Measurements from ENCODE around the gene AQP6.

- TF ChIP-seq POLR2AphosphoS5 (IDR thresholded peaks at IDR 0.05) (no peak), CTCF (IDR thresholded peaks at IDR 0.05) (no peak)
Observed at GRCh38 chr12:50017641-50018040, 44.9 kb downstream of the AQP6 start.

Measured in stomach (tissue), 4 donors.